Tibial nerve (tissue), 4 donors: Measurements from ENCODE around the gene ZBTB48. TPM values are rescaled to one million over a fixed set of nuclear protein-coding genes. Genes with fewer than 3 reads are reported as not detected.

ENCODE experiments used
- DNase-seq, 2 donors: peaks; one replicate each; pipeline ENCODE4 v3.0.0-alpha.2; 2019; ENCODE audit warnings: low spot score in 2 of 2
- H3K27ac ChIP-seq, 4 donors: fragments of 200-600 bp; sonication (generic) in 3 of 4; one replicate each; pipeline ENCODE4 v1.5.1; 2017 to 2019; ENCODE audit warnings: mild to moderate bottlenecking in 1 of 4
- H3K27me3 ChIP-seq, 2 donors: fragments of 200-600 bp; sonication (generic) in 1 of 2; one replicate each; pipeline versions ENCODE4 v1.5.1 to v1.6.0; 2017 to 2019
- H3K36me3 ChIP-seq, 3 donors: fragments of 200-600 bp; sonication (generic); one replicate each; pipeline ENCODE4 v1.5.1; 2018 to 2019
- H3K4me1 ChIP-seq, 4 donors: fragments of 200-600 bp; sonication (generic) in 3 of 4; one replicate each; pipeline ENCODE4 v1.5.1; 2017 to 2019
- H3K4me3 ChIP-seq, 4 donors: fragments of 200-600 bp; sonication (generic) in 3 of 4; one replicate each; pipeline ENCODE4 v1.5.1; 2017 to 2019; ENCODE audit warnings: mild to moderate bottlenecking in 1 of 4, moderate library complexity in 1 of 4
- H3K9me3 ChIP-seq, 4 donors: fragments of 200-600 bp; sonication (generic) in 3 of 4; one replicate each; pipeline ENCODE4 v1.5.1; 2017 to 2019
- CTCF ChIP-seq, 5 experiments: fragments of 200-600 bp in 3 of 5; fragments of 450-650 bp in 2 of 5; sonication (generic) in 3 of 5; IDR thresholded peaks; one replicate each; pipeline ENCODE4 v1.5.1; 2016 to 2019; ENCODE audit warnings: antibody characterized with exemption in 5 of 5, mild to moderate bottlenecking in 3 of 5, moderate library complexity in 2 of 5
- EP300 ChIP-seq, 2 donors: sonication (generic); formaldehyde crosslinking; IDR thresholded peaks; one replicate each; pipeline ENCODE4 v1.6.1; 2017; ENCODE audit warnings: antibody characterized with exemption in 2 of 2, mild to moderate bottlenecking in 1 of 2
- POLR2A ChIP-seq, 2 donors: fragments of 450-650 bp; IDR thresholded peaks; one replicate each; pipeline ENCODE4 v1.6.1; 2017; ENCODE audit warnings: antibody characterized with exemption in 2 of 2, mild to moderate bottlenecking in 2 of 2, moderate library complexity in 2 of 2
- WGBS, 2 donors: methylation state at CpG; one replicate each; pipeline ENCODE4 v1.1.5; 2018; 5-methylcytosine and 5-hydroxymethylcytosine counted together
- total RNA-seq, 4 donors: library from RNA; depleted of rRNA; stranded (reverse); fragments of >200 nt; gene quantifications; one replicate each; pipeline ENCODE4 v1.1.0, GENCODE V29; 2016

Gene ZBTB48
- total RNA-seq, 4 donors from 2014 or later: 27.5 to 41.1 (median 33.6) TPM

GRCh38 chr1:6622396-6623152 lies 42.8 kb downstream of the ZBTB48 start:
- no peaks in the 10 kb centered on the region for H3K27me3 ChIP-seq
- 87 to 92% methylated on average over 8 to 10 of the region's 10 CpGs for WGBS, 2 donors
- no peak overlapping the region for H3K4me3 ChIP-seq
- no peak overlapping the region for H3K27ac ChIP-seq
- H3K36me3 ChIP-seq: peaks cover 0 to 70% (median 0%) of the 10 kb centered on the region in 3 donors
- no peak for TF ChIP-seq CTCF (IDR thresholded peaks at IDR 0.05)
- no peak for TF ChIP-seq POLR2A (IDR thresholded peaks at IDR 0.05)
- no peak for TF ChIP-seq EP300 (IDR thresholded peaks at IDR 0.05)
- no peaks in the 10 kb centered on the region for H3K9me3 ChIP-seq
- peaks cover 0 to 28% (median 17%) of the 10 kb centered on the region in 4 donors for H3K4me1 ChIP-seq
- DNase-seq: no peak

GRCh38 chr1:6623269-6623965 lies 43.6 kb downstream of the ZBTB48 start:
- TF ChIP-seq POLR2A (IDR thresholded peaks at IDR 0.05) (no peak), CTCF (IDR thresholded peaks at IDR 0.05) (no peak), EP300 (IDR thresholded peaks at IDR 0.05) (no peak)
- Histone ChIP-seq H3K4me1 (peaks cover 0 to 33% (median 17%) of the 10 kb centered on the region in 4 donors), H3K9me3 (no peaks in the 10 kb centered on the region), H3K4me3 (no peak overlapping the region), H3K27me3 (no peaks in the 10 kb centered on the region), H3K27ac (no peak overlapping the region), H3K36me3 (peaks cover 0 to 71% (median 0%) of the 10 kb centered on the region in 3 donors)
- 72 to 81% methylated on average over 14 of the region's 14 CpGs for WGBS, 2 donors
- DNase-seq: no peak

- 1 to 4% methylated on average over 12 to 23 of the region's 73 CpGs for WGBS, 2 donors
- H3K4me1 ChIP-seq: peaks cover 0 to 33% (median 17%) of the 10 kb centered on the region in 4 donors
- DNase-seq: peak; percentile 74 to 77
Observed at GRCh38 chr1:6624710-6625583, 45.2 kb downstream of the ZBTB48 start, which contains the start of gene THAP3. Gene THAP3 (plus strand): TSS chr1:6624868. CDS start chr1:6625219, 351 bp downstream.

GRCh38 chr1:6625584-6626149 lies 45.9 kb downstream of the ZBTB48 start:
- Histone ChIP-seq H3K27me3 (no peaks in the 10 kb centered on the region), H3K9me3 (no peaks in the 10 kb centered on the region), H3K4me3 (peak overlapping the region; percentile 66 to 84 (median 74)), H3K36me3 (peaks cover 0 to 71% (median 6%) of the 10 kb centered on the region in 3 donors), H3K27ac (peak overlapping the region; percentile 80 to 91 (median 84)), H3K4me1 (peaks cover 0 to 33% (median 17%) of the 10 kb centered on the region in 4 donors)
- DNase-seq: no peak
- 6 to 7% methylated on average over 18 to 31 of the region's 32 CpGs for WGBS, 2 donors
- TF ChIP-seq POLR2A (IDR thresholded peaks at IDR 0.05) (no peak), EP300 (IDR thresholded peaks at IDR 0.05) (no peak), CTCF (IDR thresholded peaks at IDR 0.05) (no peak)

More at GRCh38 chr1:6624710-6625583, 45.2 kb downstream of the ZBTB48 start, which contains the start of gene THAP3:
- H3K36me3 ChIP-seq: peaks cover 0 to 71% (median under 1%) of the 10 kb centered on the region in 3 donors
- H3K27ac ChIP-seq: peak within 1 kb of the TSS; percentile 80 to 91 (median 84)
- H3K4me3 ChIP-seq: peak within 1 kb of the TSS; percentile 66 to 84 (median 74)
- no peaks in the 10 kb centered on the region for H3K27me3 ChIP-seq
- TF ChIP-seq EP300 (IDR thresholded peaks at IDR 0.05): peak in 1 of 2 donors; percentile 53
- peak in 1 of 2 donors; percentile 43 for TF ChIP-seq POLR2A (IDR thresholded peaks at IDR 0.05)
- TF ChIP-seq CTCF (IDR thresholded peaks at IDR 0.05): no peak
- no peaks in the 10 kb centered on the region for H3K9me3 ChIP-seq
